Osteocyte (in vitro differentiated cells): Measurements from ENCODE around the gene PTPRN2. TPM values are rescaled to one million over a fixed set of nuclear protein-coding genes. Genes with fewer than 3 reads are reported as not detected.

Experiments
- DNase-seq: peaks from one replicate; pipeline ENCODE4 v3.0.0; 2021; ENCODE audit warnings: mixed read lengths; ENCODE audit not compliant: unreplicated experiment; ENCODE audit errors: extremely low spot score
- H3K27ac Mint-ChIP-seq: one replicate; pipeline ENCODE4 v1.8.0; 2021; ENCODE audit warnings: mild to moderate bottlenecking, mixed read lengths; ENCODE audit not compliant: unreplicated experiment
- H3K27me3 Mint-ChIP-seq: one replicate; pipeline ENCODE4 v1.8.0; 2021; ENCODE audit warnings: mixed read lengths; ENCODE audit not compliant: unreplicated experiment
- H3K36me3 Mint-ChIP-seq: one replicate; pipeline ENCODE4 v1.8.0; 2021; ENCODE audit warnings: mixed read lengths; ENCODE audit not compliant: unreplicated experiment
- H3K4me1 Mint-ChIP-seq: one replicate; pipeline ENCODE4 v1.8.0; 2021; ENCODE audit warnings: mixed read lengths; ENCODE audit not compliant: unreplicated experiment
- H3K4me3 Mint-ChIP-seq: one replicate; pipeline ENCODE4 v1.8.0; 2021; ENCODE audit warnings: mild to moderate bottlenecking, moderate library complexity, mixed read lengths; ENCODE audit not compliant: unreplicated experiment
- H3K9me3 Mint-ChIP-seq: one replicate; pipeline ENCODE4 v1.8.0; 2021; ENCODE audit warnings: mixed read lengths; ENCODE audit not compliant: unreplicated experiment
- CTCF ChIP-seq: fragments of 200-600 bp; sonication (generic); IDR thresholded peaks from 2 replicates; pipeline ENCODE4 v1.5.0; 2021; ENCODE audit warnings: antibody characterized with exemption, mild to moderate bottlenecking, moderate library complexity
- total RNA-seq: library from RNA; stranded (reverse); gene quantifications from 2 replicates; pipeline ENCODE4 v1.2.1, GENCODE V29; 2021

PTPRN2 gene
- total RNA-seq, 1 donor from 2014 or later: 0.59 TPM

GRCh38 chr7:158468700-158469296 lies 118.8 kb downstream of the PTPRN2 start:
- Mint-ChIP-seq H3K4me3 (no peak overlapping the region), H3K4me1 (no peaks in the 10 kb centered on the region), H3K36me3 (no peaks in the 10 kb centered on the region), H3K9me3 (peaks cover 32% of the 10 kb centered on the region), H3K27me3 (no peaks in the 10 kb centered on the region), H3K27ac (no peak overlapping the region)
- no peak for DNase-seq
- TF ChIP-seq CTCF: no peak

GRCh38 chr7:158468181-158468580 lies 119.4 kb downstream of the PTPRN2 start:
- Mint-ChIP-seq H3K27me3 (no peaks in the 10 kb centered on the region), H3K9me3 (peaks cover 32% of the 10 kb centered on the region), H3K4me1 (no peaks in the 10 kb centered on the region), H3K27ac (no peak overlapping the region), H3K4me3 (no peak overlapping the region), H3K36me3 (no peaks in the 10 kb centered on the region)
- no peak for TF ChIP-seq CTCF
- DNase-seq: no peak

GRCh38 chr7:158467562-158467961 lies 120.1 kb downstream of the PTPRN2 start:
- H3K9me3 Mint-ChIP-seq: peaks cover 32% of the 10 kb centered on the region

DNA sequence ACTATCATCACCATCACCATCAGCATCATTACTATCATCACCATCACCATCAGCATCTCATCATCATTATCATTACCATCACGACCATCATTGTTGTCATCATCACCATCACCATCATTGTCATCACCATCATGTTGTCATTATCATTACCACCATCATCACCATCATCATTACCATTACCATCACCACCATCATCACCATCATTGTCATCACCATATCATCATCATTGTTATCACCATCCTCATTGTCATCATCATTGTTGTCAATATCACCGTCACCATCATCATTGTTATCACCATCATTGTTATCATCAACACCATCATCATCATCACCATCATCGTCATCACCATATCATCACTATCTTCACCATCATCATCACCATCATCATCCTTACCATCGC lies 124.3 kb downstream of the PTPRN2 start:
- no peaks in the 10 kb centered on the region for H3K36me3 Mint-ChIP-seq
- H3K27me3 Mint-ChIP-seq: no peaks in the 10 kb centered on the region
- H3K4me1 Mint-ChIP-seq: no peaks in the 10 kb centered on the region
- no peak for DNase-seq
- TF ChIP-seq CTCF: no peak
- H3K27ac Mint-ChIP-seq: no peak overlapping the region
- no peak overlapping the region for H3K4me3 Mint-ChIP-seq
- H3K9me3 Mint-ChIP-seq: peaks cover 31% of the 10 kb centered on the region

More at GRCh38 chr7:158467562-158467961, 120.1 kb downstream of the PTPRN2 start:
- no peak overlapping the region for H3K27ac Mint-ChIP-seq
- H3K36me3 Mint-ChIP-seq: no peaks in the 10 kb centered on the region
- no peak for TF ChIP-seq CTCF
- no peak for DNase-seq
- H3K4me1 Mint-ChIP-seq: no peaks in the 10 kb centered on the region
- no peak overlapping the region for H3K4me3 Mint-ChIP-seq
- no peaks in the 10 kb centered on the region for H3K27me3 Mint-ChIP-seq

GRCh38 chr7:158461824-158462223 lies 125.8 kb downstream of the PTPRN2 start:
- no peaks in the 10 kb centered on the region for H3K27me3 Mint-ChIP-seq
- no peaks in the 10 kb centered on the region for H3K4me1 Mint-ChIP-seq
- no peak overlapping the region for H3K4me3 Mint-ChIP-seq
- H3K9me3 Mint-ChIP-seq: peaks cover 30% of the 10 kb centered on the region
- no peak for TF ChIP-seq CTCF
- DNase-seq: no peak
- no peak overlapping the region for H3K27ac Mint-ChIP-seq
- H3K36me3 Mint-ChIP-seq: no peaks in the 10 kb centered on the region
